Sciatic nerve (tissue), 2 donors: ENCODE measurements around the gene TTC6. TPM values are rescaled to one million over a fixed set of nuclear protein-coding genes. Genes with fewer than 3 reads are reported as not detected.

ENCODE experiments used
- ATAC-seq: fragments of 200-7000 bp; cut with Tn5 transposase; one replicate; pipeline ENCODE4 v1.9.1; 2020; ENCODE audit warnings: mild to moderate bottlenecking, moderate library complexity
- DNase-seq: peaks from one replicate; pipeline ENCODE4 v3.0.0-alpha.2; 2020; ENCODE audit warnings: low spot score
- intact Hi-C: fragments of 100-400 bp; cut with DNase I; formaldehyde crosslinking; loops from one replicate; pipeline ENCODE4 v1.14.2; 2022
- total RNA-seq: library from RNA; stranded (reverse); fragmentation: NEBNext Ultra II Directional; extraction: Animal tissue kit (Norgen Biotek cat#: 25700); gene quantifications from one replicate; pipeline ENCODE4 v1.2.1, GENCODE V29; 2021
- donor health status: DM: no; HTN: no; CAD: no.
- donor health status: DM: no; HTN: no; CAD: no.

TTC6 gene
- total RNA-seq, 1 donor from 2014 or later = not detected

DNA sequence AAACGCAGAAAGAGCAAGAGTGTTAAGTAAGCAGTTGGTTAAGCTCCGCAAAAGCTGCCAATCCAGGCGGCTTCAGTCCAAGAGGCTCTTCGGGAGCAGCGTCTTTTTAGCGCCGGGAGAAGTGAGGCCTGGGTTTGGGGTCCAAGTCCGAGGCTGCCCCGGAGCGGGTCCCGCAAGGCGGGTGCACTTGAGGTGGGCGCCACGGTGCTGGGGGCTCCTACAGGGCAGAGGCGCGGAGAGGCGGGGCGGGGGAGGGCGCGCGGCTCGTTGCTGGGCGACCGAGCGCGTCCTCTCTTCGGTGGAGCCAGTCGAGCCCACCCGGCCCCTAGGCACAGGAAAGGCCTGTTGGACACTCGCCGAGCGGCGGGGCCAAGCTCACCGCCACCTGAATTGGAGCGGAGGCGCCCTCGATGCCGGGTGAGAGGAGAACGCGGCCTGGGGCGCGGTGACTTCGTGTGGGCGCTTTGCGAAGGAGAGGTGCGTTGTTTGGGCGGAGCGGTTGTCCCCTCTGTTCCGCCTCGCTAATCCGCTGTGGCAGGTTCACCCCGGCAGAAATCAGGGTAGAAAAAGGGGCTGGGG lies 15.6 kb downstream of the TTC6 start:
- no peak for ATAC-seq
- no peak for DNase-seq
- intact Hi-C loops = no loop called here

DNA sequence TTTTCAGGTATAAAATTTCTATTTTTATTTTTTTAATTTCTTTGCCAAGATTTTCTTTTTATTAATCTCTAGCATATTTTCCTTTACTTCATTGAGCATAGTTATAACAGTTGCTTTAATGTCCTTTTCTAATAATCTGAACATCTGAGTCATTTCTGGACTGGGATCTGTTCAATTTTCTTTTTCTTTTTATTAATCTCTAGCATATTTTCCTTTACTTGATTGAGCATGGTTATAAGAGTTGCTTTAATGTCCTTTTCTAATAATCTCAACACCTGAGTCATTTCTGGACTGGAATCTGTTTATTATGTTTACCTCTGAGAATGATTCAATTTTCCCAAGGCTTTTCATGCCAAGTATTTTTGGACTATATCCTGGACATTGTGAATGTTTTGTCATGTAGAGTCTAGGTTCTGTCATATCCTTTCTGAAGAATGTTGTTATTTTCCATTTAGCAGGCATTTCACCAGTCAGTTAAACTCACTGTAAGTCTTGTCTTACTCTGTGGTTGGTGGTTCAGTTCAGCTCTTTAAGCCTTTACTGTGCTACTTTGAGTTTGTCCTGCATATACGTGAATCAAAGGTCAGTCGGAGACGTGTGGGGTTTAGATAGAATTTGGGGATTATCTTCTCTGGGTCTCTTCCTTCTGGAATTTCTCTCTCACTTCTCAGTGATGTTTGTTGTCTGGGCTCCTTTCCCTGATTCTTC lies 20.3 kb downstream of the TTC6 start:
- DNase-seq = no peak
- intact Hi-C loops = no loop called here
- ATAC-seq = no peak

DNA sequence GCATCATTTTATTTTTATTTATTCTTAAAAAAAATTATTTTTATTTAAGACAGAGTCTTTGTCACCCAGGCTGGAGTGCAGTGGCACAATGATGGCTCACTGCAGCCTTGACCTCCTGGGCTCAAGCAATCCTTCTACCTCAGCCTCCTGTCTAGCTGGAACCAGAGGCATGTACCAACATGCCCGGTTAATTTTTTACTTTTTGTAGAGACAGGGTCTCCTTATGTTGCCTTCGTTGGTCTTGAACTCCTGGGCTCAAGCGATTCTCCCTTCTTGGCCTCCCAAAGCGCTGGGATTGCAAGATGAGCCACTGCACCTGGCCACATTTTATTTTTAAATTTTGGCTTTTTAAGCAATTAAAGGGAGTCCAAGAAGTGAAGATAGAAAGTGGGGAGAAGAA lies 21.4 kb downstream of the TTC6 start:
- DNase-seq = no peak
- ATAC-seq = no peak
- intact Hi-C loops = no loop called here

DNA sequence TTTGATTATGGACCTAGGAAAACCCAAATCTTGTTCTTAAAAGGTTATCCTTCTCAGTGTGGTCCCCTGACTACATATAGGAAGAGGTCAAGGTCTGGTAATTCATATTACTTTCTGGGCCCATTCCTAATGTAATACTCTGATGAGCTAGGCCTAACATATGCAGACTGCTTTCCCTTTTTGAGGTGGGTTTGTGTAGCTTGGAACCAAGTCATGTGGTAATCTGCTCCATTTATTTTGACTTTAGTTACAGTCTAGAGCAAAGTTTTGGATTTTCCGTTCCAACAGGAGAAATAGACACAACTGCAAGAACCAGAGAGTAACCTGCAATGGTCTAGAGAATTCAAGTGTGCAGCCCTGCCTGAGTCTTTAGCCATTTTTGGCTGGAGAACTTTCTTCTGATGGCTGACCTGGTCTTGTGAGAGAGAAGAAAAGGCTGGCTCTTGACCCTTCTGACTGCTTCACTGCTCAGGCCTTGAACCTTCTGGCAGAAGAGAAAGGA lies 22.5 kb downstream of the TTC6 start:
- intact Hi-C loops = no loop called here
- ATAC-seq (no peak), DNase-seq (no peak)

DNA sequence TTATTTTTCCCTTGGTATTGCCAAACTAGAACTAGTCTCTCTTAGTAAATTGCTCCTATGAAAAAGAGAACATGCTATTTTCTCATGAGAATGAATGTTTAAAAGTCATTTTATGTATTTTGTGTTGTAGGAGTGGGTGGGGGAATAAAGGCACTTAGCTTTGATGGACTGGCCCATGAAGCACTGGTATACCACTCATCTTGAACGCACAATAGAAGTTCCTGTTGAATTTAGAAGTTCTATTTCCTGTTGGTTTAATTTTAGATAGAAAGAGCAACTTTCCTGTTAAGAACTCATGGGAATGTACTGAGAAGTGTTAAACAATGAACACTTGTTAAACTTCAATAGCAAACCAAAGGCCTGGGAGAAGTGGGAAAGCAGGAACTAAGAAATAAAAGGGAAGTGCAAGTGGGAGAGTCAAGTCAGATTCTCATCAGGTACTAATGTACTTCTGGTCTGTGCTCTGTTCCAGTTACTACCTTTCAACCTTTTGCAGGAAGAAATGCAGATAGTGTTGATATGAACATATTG lies 23.1 kb downstream of the TTC6 start:
- ATAC-seq = no peak
- DNase-seq = no peak
- intact Hi-C loops = no loop called here

DNA sequence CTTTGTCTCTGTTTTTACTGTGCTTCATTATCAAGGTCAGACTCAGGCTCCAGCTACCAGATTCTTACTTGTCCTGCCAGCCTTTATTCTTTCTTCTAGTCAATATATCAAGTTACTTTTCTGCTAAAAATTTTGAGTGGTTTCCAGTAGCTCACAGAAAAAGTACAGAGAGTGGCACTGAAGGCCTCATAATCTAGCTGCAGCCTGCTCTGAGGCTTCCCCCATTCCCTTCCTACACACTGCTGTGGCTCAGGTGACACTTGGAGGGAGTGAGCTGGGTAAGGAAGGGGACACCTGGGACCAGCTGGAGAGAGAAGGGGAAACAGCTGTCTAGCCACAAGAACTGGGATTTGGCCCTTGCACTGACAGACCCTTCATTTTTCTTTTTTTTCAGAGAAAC lies 25.4 kb downstream of the TTC6 start:
- intact Hi-C loops = no loop called here
- ATAC-seq (no peak), DNase-seq (no peak)

DNA sequence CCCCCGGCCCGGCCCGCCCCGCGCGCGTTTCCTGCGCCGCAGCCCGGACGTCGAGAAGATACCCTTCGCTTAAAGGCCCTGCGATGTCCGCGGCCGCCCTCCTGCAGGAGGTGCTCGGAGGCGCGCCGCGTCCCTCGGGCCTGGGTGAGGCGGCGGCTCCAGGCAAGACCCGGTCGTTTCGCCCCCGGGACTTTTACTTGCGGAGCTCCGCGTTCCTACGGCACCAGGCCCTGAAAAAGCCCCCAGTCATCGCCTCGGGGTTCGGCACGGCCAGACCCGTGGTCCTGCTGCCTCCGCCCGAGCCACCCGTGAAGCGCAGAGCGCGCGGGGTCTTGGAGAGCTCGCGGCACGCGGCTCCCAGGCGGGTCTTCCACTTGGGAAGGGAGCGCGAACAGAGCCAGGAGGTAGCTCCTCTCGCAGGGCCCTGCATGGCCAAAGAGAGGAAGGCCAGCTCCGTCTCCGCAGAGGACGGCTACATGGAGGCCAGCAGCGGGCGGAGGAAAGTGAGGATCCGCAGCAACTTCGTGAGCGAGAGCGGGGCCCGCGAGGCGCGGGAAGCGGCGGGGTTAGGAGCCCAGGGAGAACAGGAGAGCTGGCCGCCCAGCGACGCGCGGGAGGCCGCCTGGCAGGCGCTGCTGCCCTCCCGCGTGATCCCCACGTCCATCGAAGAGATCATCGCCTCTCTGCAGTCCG lies 26.9 kb downstream of the TTC6 start:
- intact Hi-C loops = no loop called here

DNA sequence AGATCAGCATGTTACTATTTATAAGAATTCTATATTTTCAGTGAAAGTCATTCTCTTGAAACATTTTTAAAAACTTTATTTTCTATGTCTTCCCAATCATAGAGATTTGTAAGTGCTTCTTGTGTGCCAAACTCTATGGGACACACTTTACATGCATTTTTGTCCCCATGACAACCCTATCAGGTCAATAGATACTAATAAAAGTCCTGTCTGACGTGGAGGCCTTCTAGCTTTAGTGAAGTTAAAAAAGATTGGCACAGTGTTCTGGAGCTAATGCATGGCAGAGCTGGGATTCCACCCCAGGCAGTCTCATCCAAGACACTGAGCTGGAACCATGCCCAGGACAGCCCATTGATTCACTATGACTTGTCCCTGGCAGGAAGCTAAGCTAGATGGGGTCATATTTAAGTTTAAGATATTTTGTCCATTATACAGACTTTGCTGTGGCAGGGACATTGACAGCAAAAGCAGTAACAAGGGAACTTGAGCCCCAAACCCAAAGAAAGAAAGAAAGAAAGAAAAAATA lies 28.1 kb downstream of the TTC6 start:
- intact Hi-C loops = no loop called here
- ATAC-seq (no peak), DNase-seq (no peak)

More for the DNA sequence above, 26.9 kb downstream of the TTC6 start:
- DNase-seq (no peak), ATAC-seq (no peak)

DNA sequence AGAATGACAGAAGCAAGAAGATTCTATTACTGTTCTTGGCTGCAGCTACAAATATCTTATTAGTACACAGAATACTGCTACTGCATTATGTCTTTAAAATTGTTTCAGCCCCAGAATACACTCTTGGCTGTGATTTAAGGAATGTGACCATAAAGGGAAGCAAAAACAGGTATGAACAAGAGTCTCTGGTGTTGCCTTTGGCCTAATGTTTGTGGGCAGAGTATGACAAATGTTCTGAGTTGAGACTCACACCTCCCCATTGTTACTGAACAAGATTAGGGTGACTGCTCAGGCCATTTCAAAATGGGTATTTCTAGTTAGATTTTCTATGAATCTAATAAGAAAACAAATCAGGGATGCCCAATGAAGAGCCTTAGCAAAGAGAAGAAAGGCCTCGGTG lies 28.5 kb downstream of the TTC6 start:
- no peak for DNase-seq
- no peak for ATAC-seq
- intact Hi-C loops = no loop called here

DNA sequence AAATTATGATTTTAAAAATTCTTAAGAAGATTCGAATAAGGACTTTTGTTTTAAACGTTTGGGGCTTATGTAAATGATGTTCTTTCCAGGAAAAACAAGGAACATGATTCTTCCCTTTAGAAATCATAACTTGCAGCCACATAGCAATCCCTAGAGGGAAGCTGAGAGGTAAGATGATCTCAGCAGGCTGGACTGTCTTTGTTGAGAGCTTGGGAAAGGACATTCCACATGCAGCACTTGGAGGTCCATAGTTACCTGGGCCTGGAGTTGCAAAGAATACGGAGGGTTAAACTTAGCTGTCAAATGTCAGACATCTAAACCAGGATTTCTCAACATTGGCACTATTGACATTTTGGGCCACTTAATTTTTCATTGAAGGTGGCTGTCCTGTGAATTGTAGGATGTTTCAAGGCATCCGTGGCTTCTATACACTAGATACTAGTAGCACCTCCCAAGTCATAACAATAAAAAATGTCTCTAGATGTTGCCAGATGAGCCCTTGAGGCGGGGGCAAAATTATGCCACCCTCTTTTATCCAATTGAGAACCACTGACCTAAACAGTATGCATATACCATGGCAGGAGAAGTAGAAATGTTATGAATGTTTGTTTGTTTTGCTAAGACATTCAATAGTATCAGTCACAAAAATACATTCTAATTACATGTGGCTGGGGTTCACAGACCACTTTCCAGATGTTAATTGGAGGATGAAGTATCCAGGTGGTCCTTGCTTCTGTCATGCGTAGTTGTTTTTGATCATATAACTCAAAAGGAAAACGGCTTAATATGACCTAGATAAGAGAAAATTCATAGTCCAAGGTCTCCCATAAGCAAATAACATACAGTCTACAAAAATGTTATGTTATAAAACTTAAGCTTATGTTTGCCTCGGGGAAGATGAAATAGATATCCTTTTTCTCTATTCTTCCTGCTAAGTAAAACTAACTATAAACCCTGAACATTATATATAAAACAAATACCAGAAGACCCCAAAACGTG lies 30.5 kb downstream of the TTC6 start:
- intact Hi-C loops = no loop called here
- ATAC-seq (no peak), DNase-seq (no peak)

DNA sequence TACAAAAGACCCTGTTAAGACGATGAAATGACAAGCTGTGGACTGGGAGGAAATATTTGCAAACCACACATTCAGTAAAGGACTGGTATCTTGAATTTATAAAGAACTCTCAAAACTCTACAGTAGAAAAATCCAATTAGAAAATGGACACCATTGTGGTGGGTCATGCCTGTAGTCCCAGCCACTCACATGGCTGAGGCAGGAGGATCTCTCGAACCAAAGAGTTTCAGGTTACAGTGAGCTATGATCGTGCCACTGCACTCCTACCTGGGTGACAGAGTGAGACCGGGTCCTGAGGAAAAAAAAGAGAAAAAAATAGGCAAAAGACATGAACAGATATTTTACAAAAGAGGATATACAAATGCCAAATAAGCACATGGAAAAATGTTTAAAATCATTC lies 41.9 kb downstream of the TTC6 start:
- DNase-seq (no peak), ATAC-seq (no peak)
- intact Hi-C loops = no loop called here

DNA sequence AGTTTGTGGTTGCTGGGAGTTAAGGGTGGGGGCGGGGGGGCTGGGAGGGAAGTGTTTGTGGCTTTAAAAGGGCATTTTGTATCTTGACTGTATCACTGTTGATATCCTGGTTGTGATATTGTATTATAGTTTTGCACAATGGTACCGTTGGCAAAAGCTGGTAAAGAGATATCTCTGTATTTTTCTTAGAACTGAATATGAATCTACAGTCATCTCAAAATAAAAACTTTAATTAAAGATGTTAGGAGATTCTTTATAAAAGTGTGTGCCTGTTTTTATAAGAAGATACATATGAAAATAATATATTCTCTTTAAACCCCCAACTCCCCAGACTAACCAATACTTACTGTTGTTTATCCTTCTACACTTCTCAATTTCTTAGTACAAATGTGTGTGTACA lies 43.2 kb downstream of the TTC6 start:
- intact Hi-C loops = no loop called here
- ATAC-seq = no peak
- DNase-seq = no peak

DNA sequence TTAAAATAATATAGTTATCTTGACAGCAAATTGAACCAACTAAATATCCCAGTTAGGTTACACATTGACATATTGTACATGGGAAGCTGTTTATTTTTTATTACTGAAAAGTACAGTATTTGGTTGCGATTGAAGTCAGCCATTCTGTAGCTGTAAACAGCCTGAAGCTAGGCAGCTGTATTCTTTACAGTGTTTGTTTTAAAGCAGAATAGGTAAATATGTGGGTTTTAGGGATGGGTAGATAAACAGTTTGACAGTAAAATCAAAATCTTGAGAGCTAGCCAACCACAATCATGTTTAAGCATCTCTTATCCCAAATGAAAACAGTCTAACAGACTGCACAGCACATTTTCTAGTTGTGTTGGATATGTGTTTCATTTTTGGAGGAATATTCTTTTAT lies 45.7 kb downstream of the TTC6 start:
- DNase-seq = no peak
- intact Hi-C loops = no loop called here
- ATAC-seq = no peak

DNA sequence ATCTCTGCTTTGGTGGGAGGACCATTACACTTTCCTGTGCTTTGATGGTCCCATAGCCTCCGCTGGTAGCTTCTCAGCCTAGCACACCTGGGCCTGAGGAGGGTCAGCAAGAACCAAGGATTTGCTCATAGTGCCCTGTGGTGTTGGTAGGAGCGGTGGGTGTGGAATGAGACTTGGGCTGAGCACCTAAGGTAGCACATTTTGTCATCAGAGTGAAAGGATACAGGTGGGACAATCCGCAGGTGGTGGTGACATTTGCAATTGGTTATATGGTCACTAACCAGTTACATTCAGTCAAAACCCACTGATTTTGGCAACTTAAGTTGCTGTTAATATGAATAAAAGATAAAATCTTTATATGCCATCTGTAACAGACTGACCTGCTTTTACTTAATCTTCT lies 46.7 kb downstream of the TTC6 start:
- ATAC-seq (no peak), DNase-seq (no peak)
- intact Hi-C loops = no loop called here

DNA sequence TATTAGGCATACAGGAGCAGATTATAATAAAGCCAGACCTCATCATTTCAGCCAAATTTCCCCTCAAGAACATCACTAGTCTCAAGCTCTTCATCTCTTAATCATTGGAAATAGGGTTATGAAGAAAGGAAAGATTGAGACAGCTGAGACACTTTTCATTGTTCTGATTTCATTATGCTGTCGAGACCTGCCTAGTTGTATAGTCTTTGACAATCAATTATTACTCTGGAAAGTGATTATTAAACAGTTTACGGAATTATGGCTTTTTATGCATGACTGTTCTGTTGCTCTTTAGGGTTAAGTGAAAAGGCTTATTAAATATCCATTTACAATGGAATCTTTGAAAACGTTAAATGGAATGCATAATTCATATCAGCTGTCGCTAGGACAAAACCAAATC lies 48.3 kb downstream of the TTC6 start:
- DNase-seq (no peak), ATAC-seq (no peak)
- intact Hi-C loops = no loop called here
